ENCODE measurements around the gene PROSER3.
"Not testable (repeated sequence)": the region's sequence is repeated elsewhere in the genome, so short reads cannot be mapped to it uniquely, and the experiment has no call there.

PROSER3 gene

GRCh38 chr19:35793381-35794165, 35.6 kb downstream of the PROSER3 start:
- peak in 2 of 3 donors; percentile 8 to 33 for DNase-seq

GRCh38 chr19:35795564-35795963, 37.6 kb downstream of the PROSER3 start:
- DNase-seq, result not testable (repeated sequence)

GRCh38 chr19:35796645-35797542, 38.9 kb downstream of the PROSER3 start:
- DNase-seq, result no peak

GRCh38 chr19:35797663-35798062, 39.7 kb downstream of the PROSER3 start:
- peak in 2 of 3 donors; percentile 22 to 28 for DNase-seq

- DNase-seq, result no peak
Observed at GRCh38 chr19:35801828-35802227, 43.9 kb downstream of the PROSER3 start.

- DNase-seq, result no peak
Observed at GRCh38 chr19:35805526-35806102, 47.6 kb downstream of the PROSER3 start.

GRCh38 chr19:35806597-35806996, 48.6 kb downstream of the PROSER3 start:
- DNase-seq, result no peak

- DNase-seq, result no peak
Observed at GRCh38 chr19:35807633-35808032, 49.7 kb downstream of the PROSER3 start.

GRCh38 chr19:35811317-35812219, 53.6 kb downstream of the PROSER3 start:
- no peak for DNase-seq

GRCh38 chr19:35812220-35813042, 54.5 kb downstream of the PROSER3 start, which contains the start of gene PRODH2:
Gene PRODH2, minus strand, starts transcription at chr19:35812845. Its CDS starts 40 bp downstream, at chr19:35812805.
- DNase-seq, result no peak

- DNase-seq, result no peak
Observed at GRCh38 chr19:35813043-35813890, 55.3 kb downstream of the PROSER3 start.

GRCh38 chr19:35816262-35816661, 58.3 kb downstream of the PROSER3 start:
- no peak for DNase-seq

GRCh38 chr19:35816846-35817245, 58.9 kb downstream of the PROSER3 start:
- no peak for DNase-seq

GRCh38 chr19:35818445-35818844, 60.5 kb downstream of the PROSER3 start:
- DNase-seq, result no peak
